OCI-LY1 (cell line): ENCODE results near the gene DMBT1.

Source experiments
- H2AFZ ChIP-seq: fragments of 200-600 bp; sonication (generic), shearing (Covaris generic); 2 replicates; pipeline ENCODE4 v1.6.0; 2014; ENCODE audit warnings: antibody characterized with exemption, mild to moderate bottlenecking, low read length
- H3F3A ChIP-seq: fragments of 200-600 bp; sonication (generic), shearing (Covaris generic); 2 replicates; pipeline ENCODE4 v1.6.0; 2014; ENCODE audit warnings: mild to moderate bottlenecking, antibody characterized with exemption, low read length, moderate library complexity; ENCODE audit not compliant: insufficient read depth
- H3K27ac ChIP-seq: fragments of 200-600 bp; sonication (generic); 2 replicates; pipeline ENCODE4 v1.5.1; 2014; ENCODE audit warnings: low read length, mixed run types, mild to moderate bottlenecking, low read depth; ENCODE audit not compliant: poor library complexity, severe bottlenecking
- H3K27me3 ChIP-seq: fragments of 200-600 bp; sonication (generic); 2 replicates; pipeline ENCODE4 v1.6.0; 2014; ENCODE audit warnings: antibody characterized with exemption, mild to moderate bottlenecking, low read length, moderate library complexity; ENCODE audit not compliant: insufficient read depth
- H3K36me3 ChIP-seq: fragments of 200-600 bp; sonication (generic); 2 replicates; pipeline ENCODE4 v1.6.1; 2014; ENCODE audit warnings: mild to moderate bottlenecking, antibody characterized with exemption, low read length, moderate library complexity, mixed read lengths; ENCODE audit not compliant: insufficient read depth
- H3K4me1 ChIP-seq: fragments of 200-600 bp; sonication (generic); 2 replicates; pipeline ENCODE4 v1.5.1; 2014; ENCODE audit warnings: mild to moderate bottlenecking, low read length, moderate library complexity; ENCODE audit not compliant: insufficient read depth, severe bottlenecking
- H3K4me2 ChIP-seq: fragments of 200-600 bp; sonication (generic), shearing (Covaris generic); 2 replicates; pipeline ENCODE4 v1.6.1; 2014; ENCODE audit warnings: low read length
- H3K4me3 ChIP-seq: fragments of 200-600 bp; sonication (generic); 2 replicates; pipeline ENCODE4 v1.5.1; 2014; ENCODE audit warnings: low read length, low read depth, mild to moderate bottlenecking, mixed read lengths; ENCODE audit not compliant: poor library complexity, severe bottlenecking
- H3K79me2 ChIP-seq: fragments of 200-600 bp; shearing (Covaris generic); 2 replicates; pipeline ENCODE4 v1.6.1; 2016; ENCODE audit warnings: mixed run types, low read length, mixed read lengths; ENCODE audit not compliant: insufficient read depth
- H3K9ac ChIP-seq: fragments of 200-600 bp; sonication (generic), shearing (Covaris generic); 2 replicates; pipeline ENCODE4 v1.6.1; 2014; ENCODE audit warnings: mild to moderate bottlenecking, low read length, mixed read lengths
- H3K9me2 ChIP-seq: fragments of 200-600 bp; sonication (generic), shearing (Covaris generic); 2 replicates; pipeline ENCODE4 v1.6.1; 2014; ENCODE audit warnings: low read depth, mild to moderate bottlenecking, low read length, mixed read lengths
- H3K9me3 ChIP-seq: fragments of 200-600 bp; shearing (Covaris generic); 2 replicates; pipeline ENCODE4 v1.6.1; 2014; ENCODE audit warnings: low read length, mixed read lengths
- H4K20me1 ChIP-seq: fragments of 200-600 bp; sonication (generic), shearing (Covaris generic); 2 replicates; pipeline ENCODE4 v1.6.0; 2016; ENCODE audit warnings: mild to moderate bottlenecking, low read length; ENCODE audit not compliant: insufficient read depth
- CTCF ChIP-seq: fragments of 200-600 bp; sonication (generic), shearing (Covaris generic); IDR thresholded peaks from 2 replicates; pipeline ENCODE4 v1.5.1; 2017; ENCODE audit warnings: mild to moderate bottlenecking, antibody characterized with exemption, low read length, moderate library complexity, mixed read lengths
- EZH2 ChIP-seq: fragments of 200-600 bp; sonication (generic), shearing (Covaris generic); IDR thresholded peaks from 2 replicates; pipeline ENCODE4 v1.8.0; 2017; ENCODE audit warnings: borderline replicate concordance, mixed run types, mild to moderate bottlenecking, antibody characterized with exemption, low read length, moderate library complexity, mixed read lengths

The DMBT1 gene

GRCh38 chr10:122515022-122515424 lies 45.5 kb upstream of the DMBT1 start:
- Histone ChIP-seq H3K9me3 (no peaks in the 10 kb centered on the region), H4K20me1 (no peaks in the 10 kb centered on the region), H3K27me3 (no peaks in the 10 kb centered on the region), H3K9me2 (no peaks in the 10 kb centered on the region), H3F3A (no peaks in the 10 kb centered on the region), H3K27ac (no peak overlapping the region), H3K4me3 (no peak overlapping the region), H3K36me3 (no peaks in the 10 kb centered on the region), H2AFZ (no peak overlapping the region), H3K9ac (no peak overlapping the region), H3K79me2 (no peaks in the 10 kb centered on the region), H3K4me1 (no peaks in the 10 kb centered on the region), H3K4me2 (no peak overlapping the region)
- no peak for TF ChIP-seq CTCF
- TF ChIP-seq EZH2: no peak

- no peak overlapping the region for H3K27ac ChIP-seq
- no peak overlapping the region for H3K4me3 ChIP-seq
- H3K27me3 ChIP-seq: no peaks in the 10 kb centered on the region
- H3K79me2 ChIP-seq: no peaks in the 10 kb centered on the region
- H3K9me3 ChIP-seq: no peaks in the 10 kb centered on the region
- H4K20me1 ChIP-seq: no peaks in the 10 kb centered on the region
- H3K9ac ChIP-seq: no peak overlapping the region
- no peaks in the 10 kb centered on the region for H3K4me1 ChIP-seq
- no peaks in the 10 kb centered on the region for H3F3A ChIP-seq
- no peak overlapping the region for H3K4me2 ChIP-seq
- no peak overlapping the region for H2AFZ ChIP-seq
- TF ChIP-seq CTCF: no peak
- no peaks in the 10 kb centered on the region for H3K36me3 ChIP-seq
- H3K9me2 ChIP-seq: no peaks in the 10 kb centered on the region
Observed at GRCh38 chr10:122515588-122516231, 44.8 kb upstream of the DMBT1 start.

DNA sequence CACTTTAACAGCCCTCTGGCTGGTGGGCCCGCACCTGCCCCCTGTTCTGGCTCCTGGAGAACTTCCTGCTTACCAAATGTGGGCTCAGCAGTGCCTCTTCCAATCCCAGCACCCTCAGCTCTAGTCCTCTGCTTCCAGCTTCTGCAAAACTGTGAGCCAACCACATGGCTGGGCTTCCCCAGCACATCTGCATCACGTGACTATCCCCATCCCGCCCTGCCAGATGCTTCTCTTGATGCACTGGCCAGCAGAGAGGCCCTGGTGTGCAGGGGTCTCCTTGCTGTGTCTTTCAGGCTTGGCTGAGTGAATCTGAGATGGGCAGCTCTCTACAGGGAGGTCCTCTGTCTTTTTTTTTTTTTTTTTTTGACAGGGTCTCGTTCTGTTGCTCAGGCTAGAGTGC lies 43.8 kb upstream of the DMBT1 start:
- no peaks in the 10 kb centered on the region for H3K36me3 ChIP-seq
- no peak overlapping the region for H3K4me2 ChIP-seq
- no peak overlapping the region for H3K27ac ChIP-seq
- H3K9me3 ChIP-seq: no peaks in the 10 kb centered on the region
- no peaks in the 10 kb centered on the region for H3F3A ChIP-seq
- H3K4me3 ChIP-seq: no peak overlapping the region
- TF ChIP-seq CTCF (no peak), EZH2 (no peak)
- no peaks in the 10 kb centered on the region for H3K79me2 ChIP-seq
- no peaks in the 10 kb centered on the region for H3K4me1 ChIP-seq
- no peak overlapping the region for H3K9ac ChIP-seq
- H3K27me3 ChIP-seq: no peaks in the 10 kb centered on the region
- H4K20me1 ChIP-seq: no peaks in the 10 kb centered on the region
- no peaks in the 10 kb centered on the region for H3K9me2 ChIP-seq
- H2AFZ ChIP-seq: no peak overlapping the region
